ENCODE data around the gene SPANXN3. TPM values are rescaled to one million over a fixed set of nuclear protein-coding genes. Genes with fewer than 3 reads are reported as not detected.

SPANXN3 gene, protein sequence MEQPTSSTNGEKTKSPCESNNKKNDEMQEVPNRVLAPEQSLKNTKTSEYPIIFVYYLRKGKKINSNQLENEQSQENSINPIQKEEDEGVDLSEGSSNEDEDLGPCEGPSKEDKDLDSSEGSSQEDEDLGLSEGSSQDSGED
- not detected in 2 replicates for total RNA-seq

GRCh38 chrX:143517375-143517774 is at the start of gene SPANXN3:
TSS of gene SPANXN3 (minus strand) at chrX:143517475. CDS start at chrX:143517391, 84 bp downstream.

Other genes starting within 250 kb of the SPANXN3 start
- 5.3 TPM in 1 of 2 replicates, not detected in the other for gene SLITRK4, start 118.6 kb upstream of the SPANXN3 start, total RNA-seq
- gene SPANXN2, start 203.3 kb upstream of the SPANXN3 start, total RNA-seq, result not detected in 2 replicates